GM12873 (cell line): ENCODE measurements around the gene PSKH1.

Experiments used
- TF ChIP-seq, protein P1 (sequence below): IDR thresholded peaks from 2 replicates; pipeline ENCODE4 v1.5.1; 2012; ENCODE audit warnings: low read depth, mild to moderate bottlenecking, moderate library complexity, low read length, control low read depth; ENCODE audit not compliant: insufficient read depth; ENCODE audit errors: missing control alignments

The PSKH1 gene

GRCh38 chr16:67848118-67848517 is 44.9 kb upstream of the PSKH1 start:
- TF ChIP-seq, protein P1, sequence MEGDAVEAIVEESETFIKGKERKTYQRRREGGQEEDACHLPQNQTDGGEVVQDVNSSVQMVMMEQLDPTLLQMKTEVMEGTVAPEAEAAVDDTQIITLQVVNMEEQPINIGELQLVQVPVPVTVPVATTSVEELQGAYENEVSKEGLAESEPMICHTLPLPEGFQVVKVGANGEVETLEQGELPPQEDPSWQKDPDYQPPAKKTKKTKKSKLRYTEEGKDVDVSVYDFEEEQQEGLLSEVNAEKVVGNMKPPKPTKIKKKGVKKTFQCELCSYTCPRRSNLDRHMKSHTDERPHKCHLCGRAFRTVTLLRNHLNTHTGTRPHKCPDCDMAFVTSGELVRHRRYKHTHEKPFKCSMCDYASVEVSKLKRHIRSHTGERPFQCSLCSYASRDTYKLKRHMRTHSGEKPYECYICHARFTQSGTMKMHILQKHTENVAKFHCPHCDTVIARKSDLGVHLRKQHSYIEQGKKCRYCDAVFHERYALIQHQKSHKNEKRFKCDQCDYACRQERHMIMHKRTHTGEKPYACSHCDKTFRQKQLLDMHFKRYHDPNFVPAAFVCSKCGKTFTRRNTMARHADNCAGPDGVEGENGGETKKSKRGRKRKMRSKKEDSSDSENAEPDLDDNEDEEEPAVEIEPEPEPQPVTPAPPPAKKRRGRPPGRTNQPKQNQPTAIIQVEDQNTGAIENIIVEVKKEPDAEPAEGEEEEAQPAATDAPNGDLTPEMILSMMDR = no peak

- TF ChIP-seq, protein P1 = no peak
Observed at GRCh38 chr16:67853670-67854069, 39.4 kb upstream of the PSKH1 start.

DNA sequence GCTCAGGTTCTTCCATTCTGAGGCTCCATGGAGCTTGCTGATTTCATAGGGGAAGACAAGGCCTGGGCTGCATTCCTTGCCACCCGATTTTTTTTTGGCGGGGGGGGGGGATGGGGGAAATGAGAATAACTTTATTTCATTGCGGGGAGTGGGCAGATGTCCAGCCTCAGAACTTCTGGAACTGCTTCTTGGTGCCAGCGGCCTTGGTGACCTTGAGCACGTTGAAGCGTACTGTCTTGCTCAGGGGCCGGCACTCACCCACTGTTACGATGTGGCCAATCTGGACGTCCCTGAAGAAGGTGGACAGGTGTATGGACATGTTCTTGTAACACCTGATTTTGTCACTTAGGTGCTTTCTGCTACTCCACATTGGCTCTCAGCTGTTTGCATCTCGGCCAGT is 37.3 kb upstream of the PSKH1 start:
- TF ChIP-seq, protein P1 = no peak

GRCh38 chr16:67856927-67857546 is 36.0 kb upstream of the PSKH1 start:
- TF ChIP-seq, protein P1 = no peak

GRCh38 chr16:67857547-67858233 is 35.4 kb upstream of the PSKH1 start:
- TF ChIP-seq, protein P1 = no peak

DNA sequence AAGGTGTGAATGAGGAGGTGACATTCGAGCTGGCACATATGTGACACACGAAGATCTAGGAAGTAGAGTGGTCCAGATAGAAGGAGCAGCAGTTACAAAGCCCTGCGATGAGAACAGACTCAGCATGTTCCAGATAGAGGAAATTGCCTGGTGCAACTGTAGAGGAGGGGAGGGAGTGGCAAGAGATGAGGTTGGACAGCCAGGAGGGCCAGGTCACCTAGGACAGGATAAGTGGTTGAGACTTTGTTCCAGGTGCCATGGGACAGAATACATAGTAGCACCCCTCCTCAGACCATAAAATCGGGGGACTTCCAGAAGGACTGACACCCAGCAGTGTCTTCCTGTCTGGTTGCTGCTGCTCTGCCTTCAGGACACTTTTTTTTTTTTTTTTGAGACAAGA is 34.6 kb upstream of the PSKH1 start:
- TF ChIP-seq, protein P1 = no peak

DNA sequence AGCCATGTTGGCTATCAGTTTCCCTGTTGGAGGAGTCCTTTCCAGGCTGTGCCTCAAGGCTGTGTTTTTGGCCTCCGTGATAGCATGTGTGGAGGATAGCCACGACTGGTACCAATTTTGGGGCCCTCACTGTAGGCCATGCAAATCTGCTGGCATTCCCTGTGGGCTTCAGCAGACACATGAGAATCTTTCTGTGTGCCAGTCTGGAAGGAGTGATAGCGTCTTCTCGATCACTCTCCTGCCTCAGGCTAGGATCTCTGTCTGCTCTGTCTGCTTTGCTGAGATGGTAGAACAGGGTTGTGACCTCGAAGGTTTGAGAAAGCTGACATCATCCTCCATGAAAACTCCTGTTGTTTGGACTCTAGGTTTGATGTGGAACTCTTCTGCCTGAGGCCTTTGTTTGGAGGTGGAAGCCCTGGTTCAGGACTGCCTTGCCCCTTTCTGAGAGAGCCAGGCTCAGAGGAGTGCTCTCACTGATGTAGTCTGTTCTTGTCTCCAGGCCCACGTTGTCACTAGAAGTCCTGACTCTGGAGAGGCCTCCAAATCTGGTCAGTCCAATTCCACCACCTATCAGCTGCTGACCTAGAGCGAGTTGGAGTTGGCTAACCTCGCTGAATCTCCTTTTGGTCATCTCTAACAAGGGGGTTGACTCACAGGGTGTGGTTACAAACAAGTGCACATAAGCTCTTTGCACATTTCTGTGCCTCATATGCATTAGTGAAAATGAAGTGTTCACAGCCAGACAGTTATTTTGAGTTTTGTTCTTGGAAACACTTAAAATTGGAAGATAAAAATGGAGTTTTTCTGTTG is 32.3 kb upstream of the PSKH1 start:
- TF ChIP-seq, protein P1 = no peak
